Astrocyte (in vitro differentiated cells and primary cell): ENCODE measurements around the gene OR51A7.

Experiments used
- CTCF ChIP-seq: IDR thresholded peaks from 2 replicates; pipeline ENCODE4 v1.5.1; 2011; ENCODE audit warnings: low read depth, mild to moderate bottlenecking, inconsistent platforms, low read length, moderate library complexity; ENCODE audit not compliant: insufficient read depth
- EZH2 ChIP-seq: IDR thresholded peaks from 2 replicates; pipeline ENCODE4 v1.6.1; 2012; ENCODE audit warnings: mild to moderate bottlenecking, low read length, inconsistent platforms; ENCODE audit not compliant: insufficient read depth

GRCh38 chr11:4881188-4881587, 22.4 kb upstream of the OR51A7 start:
- TF ChIP-seq CTCF (no peak), EZH2 (no peak)
